SJSA1 (cell line): ENCODE measurements around the gene FOXQ1. TPM values are rescaled to one million over a fixed set of nuclear protein-coding genes. Genes with fewer than 3 reads are reported as not detected.

ENCODE experiments used
- DNase-seq, 2 experiments: peaks; one replicate each; pipeline ENCODE4 v3.0.0-alpha.2; 2015 to 2020; ENCODE audit warnings: low spot score in 2 of 2, low read depth in 1 of 2
- H3K27ac ChIP-seq: fragments of 250-450 bp; sonication (Bioruptor Pico); 2 replicates; pipeline ENCODE4 v1.5.1; 2020; ENCODE audit warnings: mild to moderate bottlenecking, moderate library complexity
- H3K27me3 ChIP-seq: fragments of 250-450 bp; sonication (Bioruptor Pico); replicated peaks from 2 replicates; pipeline ENCODE4 v1.5.1; 2020; ENCODE audit warnings: mild to moderate bottlenecking, moderate library complexity
- H3K36me3 ChIP-seq: fragments of 250-450 bp; sonication (Bioruptor Pico); 2 replicates; pipeline ENCODE4 v1.5.1; 2020; ENCODE audit warnings: mild to moderate bottlenecking
- H3K4me1 ChIP-seq: fragments of 250-450 bp; sonication (Bioruptor Pico); replicated peaks from 2 replicates; pipeline ENCODE4 v1.6.1; 2021; ENCODE audit warnings: mild to moderate bottlenecking
- H3K4me3 ChIP-seq: fragments of 250-450 bp; sonication (Bioruptor Pico); 2 replicates; pipeline ENCODE4 v1.5.1; 2020; ENCODE audit warnings: mild to moderate bottlenecking
- H3K9me3 ChIP-seq: fragments of 250-450 bp; sonication (Bioruptor Pico); replicated peaks from 2 replicates; pipeline ENCODE4 v1.5.1; 2020; ENCODE audit warnings: mild to moderate bottlenecking
- total RNA-seq: library from RNA; depleted of rRNA; stranded (reverse); fragments of >200 nt; shearing (Covaris generic); gene quantifications from 2 replicates; pipeline ENCODE4 v1.2.3, GENCODE V29; 2014

Gene FOXQ1
- total RNA-seq, 1 experiment from 2014 or later: 0.66 TPM

GRCh38 chr6:1280666-1281300 is 31.1 kb upstream of the FOXQ1 start:
- no peaks in the 10 kb centered on the region for H3K36me3 ChIP-seq
- H3K4me3 ChIP-seq: no peak overlapping the region
- no peaks in the 10 kb centered on the region for H3K9me3 ChIP-seq
- no peak for DNase-seq
- H3K27me3 ChIP-seq: no peaks in the 10 kb centered on the region
- H3K27ac ChIP-seq: no peak overlapping the region
- peaks cover 12% of the 10 kb centered on the region for H3K4me1 ChIP-seq

- Histone ChIP-seq H3K4me1 (peaks cover 21% of the 10 kb centered on the region), H3K27ac (no peak overlapping the region), H3K9me3 (no peaks in the 10 kb centered on the region), H3K4me3 (no peak overlapping the region), H3K36me3 (no peaks in the 10 kb centered on the region), H3K27me3 (no peaks in the 10 kb centered on the region)
- DNase-seq: no peak
Measured at GRCh38 chr6:1281746-1282145, 30.2 kb upstream of the FOXQ1 start.

DNA sequence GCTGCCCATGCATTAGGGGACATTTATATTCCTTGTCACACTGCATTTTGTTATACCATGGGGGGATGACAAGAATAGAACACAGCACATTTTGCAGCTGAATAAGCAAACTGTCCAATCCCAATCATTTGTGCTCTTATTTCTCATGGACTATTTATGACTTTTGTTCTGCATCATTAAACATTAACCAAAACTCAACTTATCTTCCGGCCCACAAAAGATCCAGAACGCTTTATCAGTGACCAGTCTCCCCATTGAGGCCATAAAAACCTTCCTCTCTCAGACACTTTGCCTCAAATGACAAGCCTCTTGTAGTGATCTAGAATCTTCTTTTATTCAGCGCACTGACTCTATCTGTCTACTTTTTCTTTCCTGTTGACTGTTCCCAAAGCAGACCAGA is 28.4 kb upstream of the FOXQ1 start:
- no peaks in the 10 kb centered on the region for H3K9me3 ChIP-seq
- no peak overlapping the region for H3K4me3 ChIP-seq
- no peak for DNase-seq
- no peaks in the 10 kb centered on the region for H3K36me3 ChIP-seq
- H3K4me1 ChIP-seq: peaks cover 39% of the 10 kb centered on the region
- H3K27ac ChIP-seq: no peak overlapping the region
- H3K27me3 ChIP-seq: no peaks in the 10 kb centered on the region

DNA sequence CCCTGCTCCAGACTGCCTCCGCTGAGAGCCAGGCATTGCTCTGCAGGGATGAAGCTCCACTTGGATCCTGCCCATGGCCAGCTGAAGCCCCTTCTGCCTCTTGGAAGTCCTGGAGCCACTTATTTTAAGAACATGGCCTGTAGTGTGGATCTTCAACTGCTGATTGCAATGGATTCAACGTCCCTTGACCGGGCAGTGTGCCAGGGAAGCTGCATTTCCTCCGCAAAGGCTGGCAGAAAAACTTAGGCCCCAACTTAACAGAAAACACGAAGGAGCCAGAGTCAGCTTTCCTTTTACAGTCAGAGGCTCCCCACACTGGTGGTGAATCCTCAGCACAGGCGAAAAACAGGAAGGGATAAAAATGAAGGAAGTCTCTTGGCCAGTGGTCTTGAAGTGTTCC is 26.3 kb upstream of the FOXQ1 start:
- peak in 1 of 2 experiments; percentile 55 for DNase-seq
- H3K9me3 ChIP-seq: no peaks in the 10 kb centered on the region
- no peaks in the 10 kb centered on the region for H3K27me3 ChIP-seq
- no peaks in the 10 kb centered on the region for H3K36me3 ChIP-seq
- H3K4me1 ChIP-seq: peaks cover 39% of the 10 kb centered on the region
- peak overlapping the region; percentile 74 for H3K27ac ChIP-seq
- no peak overlapping the region for H3K4me3 ChIP-seq

- Histone ChIP-seq H3K4me1 (peaks cover 39% of the 10 kb centered on the region), H3K27ac (peak overlapping the region; percentile 74), H3K27me3 (no peaks in the 10 kb centered on the region), H3K4me3 (no peak overlapping the region), H3K9me3 (no peaks in the 10 kb centered on the region), H3K36me3 (no peaks in the 10 kb centered on the region)
- peak; percentile 82 to 83 for DNase-seq
Measured at GRCh38 chr6:1285956-1286355, 25.9 kb upstream of the FOXQ1 start.

DNA sequence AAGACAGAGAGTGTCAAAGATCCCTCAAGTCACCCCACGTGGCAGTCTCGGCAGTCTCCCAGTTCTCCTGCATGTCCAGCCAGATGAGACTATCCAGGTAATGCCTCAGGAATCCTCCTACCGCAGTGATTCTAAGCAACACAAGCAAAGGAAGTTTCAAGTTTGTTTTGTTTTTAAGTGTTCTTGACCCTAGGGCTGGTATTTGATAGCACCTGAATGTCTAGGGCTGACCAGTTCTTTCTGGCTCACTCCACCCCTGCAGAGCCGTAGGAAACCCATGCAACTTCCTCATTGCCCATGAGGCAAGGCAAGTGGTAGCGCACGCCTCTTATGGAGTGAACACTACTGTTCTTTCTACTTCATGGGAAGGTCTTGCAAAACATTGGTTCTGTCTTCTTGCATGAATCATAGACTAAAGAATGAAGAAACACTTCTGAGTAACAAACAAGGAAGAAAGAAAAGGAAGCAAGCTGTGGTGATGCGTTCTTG is 24.8 kb upstream of the FOXQ1 start:
- Histone ChIP-seq H3K27ac (peak overlapping the region; percentile 74), H3K4me1 (peaks cover 39% of the 10 kb centered on the region)
- peak; percentile 74 to 83 for DNase-seq

GRCh38 chr6:1290086-1290485 is 21.8 kb upstream of the FOXQ1 start:
- Histone ChIP-seq H3K9me3 (no peaks in the 10 kb centered on the region), H3K27me3 (no peaks in the 10 kb centered on the region), H3K36me3 (no peaks in the 10 kb centered on the region), H3K4me3 (no peak overlapping the region), H3K27ac (no peak overlapping the region), H3K4me1 (peaks cover 36% of the 10 kb centered on the region)
- DNase-seq: no peak

More for the DNA sequence above, 24.8 kb upstream of the FOXQ1 start:
- no peaks in the 10 kb centered on the region for H3K9me3 ChIP-seq
- no peaks in the 10 kb centered on the region for H3K36me3 ChIP-seq
- H3K27me3 ChIP-seq: no peaks in the 10 kb centered on the region
- H3K4me3 ChIP-seq: no peak overlapping the region

GRCh38 chr6:1290805-1291204 is 21.1 kb upstream of the FOXQ1 start:
- DNase-seq: no peak
- no peak overlapping the region for H3K27ac ChIP-seq
- no peak overlapping the region for H3K4me3 ChIP-seq

GRCh38 chr6:1291381-1291780 is 20.5 kb upstream of the FOXQ1 start:
- no peak for DNase-seq
- Histone ChIP-seq H3K27ac (no peak overlapping the region), H3K4me3 (no peak overlapping the region), H3K36me3 (no peaks in the 10 kb centered on the region), H3K27me3 (no peaks in the 10 kb centered on the region), H3K9me3 (no peaks in the 10 kb centered on the region), H3K4me1 (peaks cover 36% of the 10 kb centered on the region)

More at GRCh38 chr6:1290805-1291204, 21.1 kb upstream of the FOXQ1 start:
- Histone ChIP-seq H3K9me3 (no peaks in the 10 kb centered on the region), H3K4me1 (peaks cover 36% of the 10 kb centered on the region), H3K27me3 (no peaks in the 10 kb centered on the region), H3K36me3 (no peaks in the 10 kb centered on the region)

DNA sequence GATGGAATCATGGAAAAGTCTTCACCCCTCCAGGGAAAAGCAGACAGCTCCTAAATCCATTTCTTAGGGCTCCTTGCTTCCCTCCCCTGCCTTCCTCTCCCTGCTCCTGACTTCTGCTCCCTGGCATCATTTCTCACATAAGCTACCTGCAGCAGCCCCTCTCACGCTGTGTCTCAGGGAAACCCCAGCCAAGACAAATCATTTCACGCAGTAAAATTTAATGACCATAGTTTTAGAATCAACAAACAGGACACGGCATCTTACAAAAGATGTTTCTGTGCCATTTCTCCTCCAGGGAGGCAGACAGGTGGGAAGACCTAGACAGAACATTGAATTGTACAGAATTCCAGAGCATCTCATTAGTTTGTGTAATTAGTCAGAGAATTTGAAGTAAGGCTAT is 16.5 kb upstream of the FOXQ1 start:
- Histone ChIP-seq H3K9me3 (no peaks in the 10 kb centered on the region), H3K36me3 (no peaks in the 10 kb centered on the region), H3K27ac (no peak overlapping the region), H3K4me3 (no peak overlapping the region), H3K4me1 (peaks cover 34% of the 10 kb centered on the region), H3K27me3 (no peaks in the 10 kb centered on the region)
- DNase-seq: no peak

- H3K4me1 ChIP-seq: peaks cover 34% of the 10 kb centered on the region
- H3K4me3 ChIP-seq: no peak overlapping the region
- no peaks in the 10 kb centered on the region for H3K27me3 ChIP-seq
- peak overlapping the region; percentile 19 for H3K27ac ChIP-seq
- H3K9me3 ChIP-seq: no peaks in the 10 kb centered on the region; the same call in 1 of the 2 replicates
- H3K36me3 ChIP-seq: no peaks in the 10 kb centered on the region
- DNase-seq: no peak
Measured at GRCh38 chr6:1296079-1296478, 15.8 kb upstream of the FOXQ1 start.

GRCh38 chr6:1296542-1296941 is 15.4 kb upstream of the FOXQ1 start:
- DNase-seq: peak in 1 of 2 experiments; percentile 73
- no peak overlapping the region for H3K4me3 ChIP-seq
- peak overlapping the region; percentile 19 for H3K27ac ChIP-seq
- no peaks in the 10 kb centered on the region for H3K36me3 ChIP-seq
- H3K9me3 ChIP-seq: no peaks in the 10 kb centered on the region; the same call in 1 of the 2 replicates
- peaks cover 34% of the 10 kb centered on the region for H3K4me1 ChIP-seq
- no peaks in the 10 kb centered on the region for H3K27me3 ChIP-seq

GRCh38 chr6:1297746-1298145 is 14.2 kb upstream of the FOXQ1 start:
- H3K9me3 ChIP-seq: no peaks in the 10 kb centered on the region; the same call in 1 of the 2 replicates
- H3K4me3 ChIP-seq: no peak overlapping the region
- DNase-seq: peak in 1 of 2 experiments; percentile 57
- H3K4me1 ChIP-seq: peaks cover 34% of the 10 kb centered on the region
- peak overlapping the region; percentile 27; the same call in 1 of the 2 replicates for H3K27ac ChIP-seq
- H3K27me3 ChIP-seq: no peaks in the 10 kb centered on the region
- no peaks in the 10 kb centered on the region for H3K36me3 ChIP-seq

DNA sequence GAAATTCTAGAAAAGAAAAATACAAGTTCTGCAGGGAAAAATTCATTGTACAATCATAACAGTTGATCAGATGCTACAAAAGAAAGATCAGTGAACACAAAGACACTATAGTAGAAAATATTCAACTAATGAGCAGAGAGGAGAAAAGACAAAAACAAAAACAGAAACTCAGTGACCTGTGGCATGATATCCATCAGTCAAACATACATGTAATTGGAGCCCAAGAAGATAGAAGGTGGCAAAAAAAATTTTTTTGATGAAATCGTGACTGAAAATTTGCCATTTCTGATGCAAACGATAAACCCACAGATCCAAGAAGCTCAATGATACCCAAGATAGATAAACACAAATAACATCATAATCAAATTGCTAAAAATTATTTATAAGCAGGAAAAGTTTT is 13.1 kb upstream of the FOXQ1 start:
- Histone ChIP-seq H3K4me1 (peaks cover 34% of the 10 kb centered on the region), H3K27me3 (no peaks in the 10 kb centered on the region), H3K27ac (no peak overlapping the region), H3K9me3 (no peaks in the 10 kb centered on the region; the same call in 1 of the 2 replicates), H3K36me3 (no peaks in the 10 kb centered on the region), H3K4me3 (no peak overlapping the region)
- no peak for DNase-seq
